HuH-7 (cell line): Measurements from ENCODE around the gene ZNF284.
"Not testable (repeated sequence)": the region's sequence is repeated elsewhere in the genome, so short reads cannot be mapped to it uniquely, and the experiment has no call there.

ENCODE experiments used
- DNase-seq: peaks from one replicate; pipeline ENCODE4 v3.0.0; 2011; ENCODE audit warnings: low spot score

ZNF284 gene

GRCh38 chr19:44111910-44112463 lies 40.0 kb downstream of the ZNF284 start:
- DNase-seq: no peak

GRCh38 chr19:44112802-44113137 lies 40.8 kb downstream of the ZNF284 start:
- DNase-seq: no peak

- peak; percentile 79 for DNase-seq
These were observed 41.3 kb downstream of the ZNF284 start, which contains the start of gene ZNF225 for GRCh38 chr19:44113138-44113783. Gene ZNF225, plus strand, starts transcription at chr19:44113399. Its CDS starts 2,429 bp downstream, at chr19:44115828.

- DNase-seq: no peak
These were observed 41.9 kb downstream of the ZNF284 start for GRCh38 chr19:44113784-44114390.

- DNase-seq: not testable (repeated sequence)
These were observed 49.2 kb downstream of the ZNF284 start for GRCh38 chr19:44121162-44121561.

GRCh38 chr19:44131955-44132354 lies 60.0 kb downstream of the ZNF284 start:
- no peak for DNase-seq
